HG02642 (cell line): Measurements from ENCODE around the gene REV3L.

Experiments
- ATAC-seq: cut with Tn5 transposase; IDR thresholded peaks from one replicate; pipeline ENCODE4 v1.9.1; 2021; ENCODE audit warnings: mild to moderate bottlenecking; ENCODE audit not compliant: unreplicated experiment, poor library complexity

The REV3L gene

DNA sequence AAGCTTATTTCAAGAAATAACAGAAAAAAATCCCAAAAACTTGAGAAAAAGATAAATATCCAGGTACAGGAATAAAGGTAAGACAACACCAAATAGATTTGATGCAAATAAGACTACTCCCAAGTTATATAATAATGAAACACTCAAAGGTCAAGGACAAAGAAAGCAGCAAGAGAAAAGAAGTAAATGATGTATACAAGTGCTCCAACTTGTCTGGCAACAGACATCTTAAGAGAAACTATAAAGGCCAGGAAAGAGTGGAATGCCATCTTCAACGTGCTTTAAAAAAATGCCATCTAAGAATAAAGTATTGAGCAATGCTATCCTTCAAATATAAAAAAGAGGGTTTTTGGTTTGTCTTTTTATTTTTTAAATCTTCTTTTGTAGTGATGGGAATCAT is 54.2 kb downstream of the REV3L start:
- no peak for ATAC-seq

DNA sequence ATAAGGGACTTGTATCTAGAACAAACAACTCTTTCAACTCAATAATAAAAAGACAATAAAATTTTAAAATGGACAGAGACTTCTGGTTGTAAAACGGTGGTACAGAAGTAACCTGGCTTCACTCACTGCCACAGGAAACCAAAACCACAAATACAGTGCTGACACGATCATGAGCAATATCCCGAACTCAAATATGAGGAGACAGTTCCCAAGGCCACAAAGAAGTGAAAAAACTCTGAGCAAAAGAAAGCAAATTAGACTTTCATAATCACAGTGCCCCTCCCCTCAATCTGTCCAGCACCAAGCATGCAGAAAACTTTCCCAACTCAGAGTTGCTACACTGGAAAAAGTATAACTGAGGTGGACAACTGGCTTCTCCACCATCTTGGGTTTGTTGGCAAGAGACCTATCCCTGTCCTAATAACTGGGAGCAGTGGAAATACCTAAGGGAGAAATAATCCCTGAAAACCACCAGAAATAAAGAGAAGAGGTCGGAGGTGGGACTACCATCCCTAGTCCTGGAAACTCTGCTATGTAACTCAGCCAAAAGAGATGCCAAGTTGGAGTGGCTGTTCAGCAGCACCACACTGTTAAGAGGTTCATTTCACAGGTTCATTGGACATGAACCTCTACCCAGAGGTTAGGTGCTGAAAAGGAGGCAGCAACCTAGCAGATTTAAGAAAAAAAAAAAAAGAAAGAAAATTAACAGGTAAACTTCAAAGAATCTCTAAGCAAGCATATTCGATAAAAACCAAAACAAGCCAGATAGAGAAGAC is 55.5 kb downstream of the REV3L start:
- ATAC-seq: peak; percentile 78

DNA sequence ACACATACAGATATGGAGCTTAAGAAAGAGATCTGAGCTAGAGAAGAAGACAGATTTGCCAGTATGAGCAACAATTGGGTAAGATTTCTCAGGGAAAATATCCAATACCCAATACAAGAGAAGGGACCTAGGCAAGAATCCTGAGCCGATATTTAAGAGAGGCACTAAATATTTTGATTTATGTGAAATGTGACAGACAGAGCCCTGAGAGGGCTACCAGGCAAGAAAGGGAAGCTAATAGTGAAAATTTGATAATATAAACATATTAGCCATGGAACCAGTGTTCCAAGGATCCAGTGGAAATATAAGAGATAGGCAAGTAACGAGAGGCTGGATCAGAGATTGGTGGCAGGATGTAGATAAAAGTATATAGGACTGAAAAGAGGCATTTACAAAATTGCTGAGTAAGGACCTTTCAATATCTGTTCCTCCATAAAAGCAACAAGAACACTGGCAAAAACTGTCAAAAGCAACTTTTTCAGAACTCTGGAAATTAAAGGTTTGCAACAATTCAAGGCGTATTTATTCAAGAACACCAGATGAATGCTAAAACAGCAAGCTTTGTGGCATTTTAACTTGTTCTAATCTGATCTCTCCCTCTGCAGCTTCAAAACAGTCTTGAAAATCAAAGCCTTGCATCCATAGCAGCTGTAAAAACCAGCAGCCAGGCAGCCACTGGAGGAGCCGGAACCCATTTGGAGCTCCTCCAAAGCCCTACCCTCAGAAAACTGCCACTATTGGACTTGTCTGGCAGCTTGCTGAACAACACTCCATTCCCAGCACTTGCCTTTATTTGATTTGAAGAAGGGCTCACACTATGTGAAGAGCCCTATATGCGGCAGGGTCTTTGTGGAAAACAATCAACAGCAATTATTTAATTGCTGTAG is 58.8 kb downstream of the REV3L start:
- no peak for ATAC-seq

DNA sequence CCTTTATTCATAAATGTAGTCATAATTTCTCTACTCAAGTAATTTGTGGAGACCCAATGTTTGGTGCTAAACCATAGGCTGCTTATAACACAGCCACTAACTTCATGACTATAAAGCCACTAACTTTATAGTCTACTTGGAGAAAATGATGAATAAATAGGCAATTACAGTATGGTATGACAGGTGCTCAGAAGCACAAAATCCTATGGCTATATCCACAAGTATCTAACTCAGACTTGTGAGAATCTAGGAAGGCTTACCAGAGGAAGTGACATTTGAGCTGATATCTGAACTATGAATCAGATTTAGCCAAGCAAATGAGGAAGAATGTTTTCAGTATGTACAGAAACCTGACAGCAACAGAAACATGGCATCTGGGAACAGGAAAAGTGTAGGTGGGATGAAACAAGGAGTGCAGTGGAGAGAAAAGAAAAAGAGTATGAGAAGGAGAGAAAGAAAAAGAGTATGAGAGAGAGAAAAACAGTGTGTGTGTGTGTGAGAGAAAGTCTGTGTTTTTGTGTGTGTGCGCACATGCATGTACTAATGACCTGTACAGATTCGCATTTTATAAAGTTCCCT is 59.9 kb downstream of the REV3L start:
- ATAC-seq: no peak

DNA sequence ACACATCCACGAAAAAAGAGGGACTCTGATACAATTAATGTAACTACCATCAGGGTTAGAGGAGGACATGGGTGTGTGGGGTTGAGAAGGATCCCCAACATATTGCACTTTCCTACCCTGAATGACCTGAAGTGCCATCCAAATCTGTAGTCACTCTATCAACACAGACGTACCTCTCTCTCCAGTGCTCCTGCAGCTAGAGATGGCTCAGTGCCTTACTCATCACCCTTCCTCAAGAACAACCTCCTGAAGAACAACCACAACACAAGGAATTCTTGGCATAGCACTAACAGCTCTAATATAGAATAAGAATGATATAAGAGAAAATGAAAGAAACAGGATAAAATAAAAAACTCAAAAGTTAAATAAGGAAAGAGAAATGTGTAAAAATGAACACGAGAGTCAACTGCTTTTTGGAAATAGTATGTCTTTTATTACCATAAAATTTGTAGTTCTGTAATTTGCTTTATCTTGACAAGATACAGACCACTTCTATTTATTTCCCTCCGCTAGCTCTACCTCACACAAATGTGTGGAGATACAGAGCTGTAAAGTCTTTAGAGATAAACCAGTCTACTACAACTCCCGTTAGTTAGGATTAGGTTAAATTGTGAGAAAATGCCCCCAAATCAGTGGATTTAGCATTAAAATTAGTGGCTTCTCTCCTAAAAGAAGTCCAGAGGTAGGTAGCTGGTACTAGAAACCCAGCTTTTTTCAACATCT is 63.9 kb downstream of the REV3L start:
- ATAC-seq: no peak

DNA sequence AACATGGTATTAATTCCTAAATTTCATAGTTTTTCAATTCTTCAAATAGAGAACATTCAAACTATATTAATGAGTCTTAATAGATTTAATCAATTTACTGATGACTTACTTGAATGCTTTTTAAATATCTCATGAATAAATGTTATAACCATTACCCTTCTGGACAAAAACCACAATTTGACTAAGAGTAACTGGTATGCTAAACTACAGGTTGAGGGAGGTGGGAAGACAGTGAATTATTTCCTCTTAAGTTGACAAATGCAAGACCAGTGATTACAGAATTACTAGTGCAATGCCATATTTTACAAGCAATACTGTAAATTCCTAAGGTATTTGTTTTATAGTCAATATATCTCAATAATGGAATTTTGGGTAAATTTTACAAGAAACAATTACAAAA is 65.1 kb downstream of the REV3L start:
- ATAC-seq: no peak

DNA sequence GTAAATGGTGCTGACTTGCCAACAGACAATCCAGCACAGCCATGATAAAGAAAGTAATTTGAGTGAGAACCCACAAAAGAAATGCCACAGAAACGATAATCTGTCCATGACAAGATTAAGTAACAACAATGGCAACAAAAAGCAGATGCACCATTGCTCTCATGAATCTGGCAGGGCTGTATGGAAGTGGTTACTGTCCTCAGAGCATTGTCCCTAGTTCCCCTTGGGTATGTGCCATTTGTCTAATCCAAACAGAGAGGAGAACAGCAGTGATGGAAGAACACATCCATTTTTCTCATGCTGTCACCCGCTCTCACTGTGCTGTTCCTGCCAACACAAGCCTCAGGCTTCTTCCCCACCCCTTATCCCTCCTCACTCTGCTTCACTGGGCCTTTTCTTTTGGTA is 65.8 kb downstream of the REV3L start:
- no peak for ATAC-seq

DNA sequence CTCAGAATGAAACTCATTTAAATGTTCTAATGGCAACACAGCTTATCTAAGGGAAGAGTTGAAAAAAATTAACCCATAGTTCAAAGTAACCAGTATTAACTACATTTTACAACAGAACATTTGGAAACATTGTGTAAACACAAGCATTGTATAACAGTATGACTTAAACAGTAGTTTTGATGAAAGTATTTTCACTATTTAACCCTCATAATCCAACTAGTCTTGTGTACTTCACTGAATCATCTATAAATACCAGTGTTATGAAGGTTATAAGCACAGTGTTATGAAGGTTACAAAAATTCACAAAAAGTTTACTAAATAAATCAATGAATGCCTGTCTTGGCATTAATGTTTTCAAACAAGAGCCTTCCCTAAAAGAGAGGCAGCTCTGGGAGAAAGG is 66.5 kb downstream of the REV3L start:
- ATAC-seq: no peak

DNA sequence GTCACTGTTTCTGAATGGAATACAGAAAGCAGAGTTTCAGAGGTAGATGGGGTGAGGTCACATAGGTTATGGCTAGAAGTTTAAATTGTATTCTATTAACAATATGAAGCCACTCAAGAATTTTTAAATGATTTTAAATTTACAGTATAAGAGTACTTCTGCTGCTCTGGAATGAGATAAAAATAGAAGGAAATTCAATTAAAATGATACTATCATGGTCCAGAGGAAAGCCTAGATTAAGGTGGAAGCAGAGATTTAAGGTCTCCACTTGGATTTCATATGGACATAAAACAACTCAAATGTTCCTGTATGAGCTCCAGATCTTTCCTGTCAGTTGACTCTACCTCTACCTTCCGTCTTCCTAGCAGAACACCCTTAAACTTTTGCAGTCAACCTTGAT is 68.6 kb downstream of the REV3L start:
- no peak for ATAC-seq

DNA sequence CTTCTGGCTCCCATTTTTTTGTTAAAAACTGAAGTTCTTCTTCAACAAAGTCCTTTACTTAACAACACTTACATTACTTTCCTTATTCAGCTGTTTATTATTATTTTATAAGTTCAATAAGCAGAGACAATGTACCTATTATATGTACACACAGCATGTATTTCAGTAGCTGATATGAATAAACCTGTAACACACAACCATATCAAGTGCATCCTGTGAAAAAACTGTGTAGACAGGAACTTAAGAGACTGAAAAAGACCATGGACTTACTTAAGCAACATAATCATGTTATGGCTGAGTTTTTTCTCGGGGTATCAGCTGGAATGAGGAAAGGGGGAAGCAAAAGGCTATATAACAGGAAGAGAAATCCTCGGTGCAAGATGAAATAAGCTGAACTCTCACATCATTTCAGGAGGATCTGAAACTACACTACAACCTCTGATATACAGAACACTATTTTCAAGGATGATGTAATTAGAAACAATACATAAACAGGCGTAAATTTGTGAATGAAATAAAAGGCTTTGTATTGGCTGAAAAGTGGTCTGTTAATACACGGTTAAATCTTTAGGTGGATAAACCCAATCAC is 70.9 kb downstream of the REV3L start:
- peak; percentile 60 for ATAC-seq

DNA sequence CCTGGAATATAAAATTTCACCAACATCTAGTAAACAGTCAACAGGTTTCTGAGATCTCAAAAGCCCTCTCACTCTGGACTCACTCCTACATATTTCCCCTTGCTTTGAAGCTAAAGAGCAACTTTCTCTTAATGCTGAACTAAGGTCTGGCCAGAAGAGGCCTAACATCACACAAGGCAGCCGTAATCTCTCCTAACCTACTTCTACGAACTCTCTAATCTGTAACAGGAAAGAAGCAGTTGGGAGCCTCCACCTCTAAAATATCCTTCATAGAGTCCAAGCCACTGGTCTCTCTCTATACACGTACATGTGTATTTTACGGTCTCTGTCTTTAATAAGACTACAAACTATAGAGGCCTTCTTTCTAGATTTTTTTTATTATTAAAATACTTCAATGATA is 72.0 kb downstream of the REV3L start:
- ATAC-seq: no peak

DNA sequence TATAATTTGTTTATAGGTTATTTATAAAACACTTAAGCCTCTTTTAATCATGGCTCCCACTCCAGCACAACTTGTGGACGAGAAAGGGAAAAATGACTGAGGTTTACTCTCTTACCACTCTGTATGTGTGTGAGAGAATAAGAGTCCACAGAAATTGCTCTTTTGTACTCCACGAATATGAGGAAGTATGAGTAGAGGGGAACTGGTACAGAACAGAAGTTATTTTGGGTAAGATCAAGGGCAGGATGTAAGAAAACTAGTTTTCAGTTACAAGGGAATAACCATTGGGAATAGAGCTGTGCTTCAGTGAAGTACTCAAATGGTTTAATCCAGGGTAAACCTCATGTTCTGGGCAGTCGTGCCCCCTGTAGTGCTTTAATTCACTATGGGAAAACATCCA is 72.6 kb downstream of the REV3L start:
- no peak for ATAC-seq

DNA sequence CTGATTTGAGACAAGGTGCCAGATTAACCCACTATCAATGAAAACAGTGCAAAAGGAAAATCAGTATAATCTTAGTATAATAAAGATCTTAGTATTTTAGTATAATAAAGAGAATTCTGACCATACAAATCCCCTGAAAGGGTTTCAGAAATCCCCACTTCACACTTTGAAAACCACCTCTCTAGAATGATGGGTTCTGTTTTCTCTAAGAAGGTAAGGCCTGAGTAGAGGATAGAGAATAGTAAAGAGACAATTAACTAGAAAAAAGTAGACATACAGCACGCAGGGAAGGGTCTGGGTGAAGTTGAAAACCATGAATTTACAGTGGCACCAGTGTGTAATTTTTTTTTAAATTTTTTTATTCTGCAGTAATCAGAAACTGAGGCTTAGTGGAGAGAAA is 73.6 kb downstream of the REV3L start:
- ATAC-seq: no peak

DNA sequence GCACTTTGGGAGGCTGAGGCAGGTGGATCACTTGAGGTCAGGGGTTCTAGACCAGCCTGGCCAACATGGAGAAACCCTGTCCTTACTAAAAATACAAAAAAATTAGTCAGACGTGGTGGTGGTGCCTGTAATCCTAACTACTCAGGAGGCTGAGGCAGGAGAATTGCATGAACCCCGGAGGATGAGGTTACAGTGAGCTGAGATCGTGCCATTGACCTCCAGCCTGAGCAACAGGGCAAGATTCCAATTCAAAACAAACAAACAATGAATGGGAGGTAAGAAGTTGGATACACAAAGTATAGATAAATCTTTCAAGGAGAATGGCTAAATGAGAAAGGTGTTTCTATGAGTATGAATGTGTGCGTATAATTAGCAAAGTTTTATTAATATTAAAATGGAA is 75.3 kb downstream of the REV3L start:
- no peak for ATAC-seq

DNA sequence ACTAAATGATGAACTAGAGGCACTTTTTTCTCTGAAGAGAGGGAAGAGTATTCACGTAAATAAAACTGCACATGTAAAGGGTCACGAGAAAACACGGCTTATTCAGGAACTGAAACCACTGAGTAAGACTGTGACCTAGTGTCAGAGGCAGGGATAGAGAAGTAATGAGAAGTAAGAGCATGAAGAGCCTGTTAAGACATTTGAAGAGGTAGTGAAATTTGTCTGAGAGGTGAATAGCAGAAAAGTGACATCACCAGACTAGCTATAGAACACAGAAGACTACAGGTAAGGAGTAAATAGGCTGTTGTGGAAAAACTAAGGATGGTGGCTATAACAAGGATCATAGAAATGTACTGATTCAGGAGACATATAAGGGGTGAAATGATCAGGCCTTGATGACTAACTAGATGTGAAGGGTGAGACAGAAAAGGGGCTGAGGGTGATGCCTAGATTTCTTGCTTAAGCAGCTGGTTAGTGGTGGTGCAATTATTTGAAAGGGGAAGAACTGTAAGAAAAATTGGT is 76.8 kb downstream of the REV3L start:
- peak; percentile 99 for ATAC-seq

DNA sequence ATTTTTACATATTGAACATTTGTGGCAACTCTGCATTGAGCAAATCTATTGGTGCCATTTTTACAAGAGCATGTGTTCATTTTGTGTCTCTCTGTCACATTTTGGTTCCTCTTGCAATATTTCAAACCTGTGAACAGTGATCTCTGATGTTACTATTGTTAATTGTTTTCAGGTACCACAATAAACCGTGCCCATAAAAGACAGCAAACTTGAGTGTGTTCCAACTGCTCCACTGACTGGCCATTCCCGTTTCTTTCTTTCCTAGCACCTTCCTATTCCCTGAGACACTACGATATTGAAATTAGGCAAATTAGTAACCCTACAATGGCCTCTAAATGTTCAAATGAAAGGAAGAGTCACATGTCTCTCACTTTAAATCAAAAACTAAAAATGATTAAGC is 79.6 kb downstream of the REV3L start:
- ATAC-seq: no peak

DNA sequence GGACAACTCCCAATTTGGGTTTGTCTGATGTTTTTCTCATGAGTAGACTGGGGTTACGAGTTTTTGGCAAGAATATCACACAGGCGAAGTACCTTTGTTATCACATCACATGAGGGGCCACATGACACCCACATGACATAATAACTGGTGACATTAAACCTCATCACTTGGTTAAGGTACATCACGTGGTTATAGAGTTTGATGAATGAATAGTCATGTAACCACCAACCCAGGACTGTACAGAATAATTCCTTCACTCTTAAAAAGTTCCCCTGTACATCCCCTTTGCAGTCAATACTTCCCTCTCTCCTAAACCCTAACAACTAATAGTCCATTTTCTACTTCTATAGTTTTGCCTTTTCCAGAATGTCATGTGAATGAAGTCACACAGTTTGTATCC is 83.4 kb downstream of the REV3L start:
- ATAC-seq: no peak

DNA sequence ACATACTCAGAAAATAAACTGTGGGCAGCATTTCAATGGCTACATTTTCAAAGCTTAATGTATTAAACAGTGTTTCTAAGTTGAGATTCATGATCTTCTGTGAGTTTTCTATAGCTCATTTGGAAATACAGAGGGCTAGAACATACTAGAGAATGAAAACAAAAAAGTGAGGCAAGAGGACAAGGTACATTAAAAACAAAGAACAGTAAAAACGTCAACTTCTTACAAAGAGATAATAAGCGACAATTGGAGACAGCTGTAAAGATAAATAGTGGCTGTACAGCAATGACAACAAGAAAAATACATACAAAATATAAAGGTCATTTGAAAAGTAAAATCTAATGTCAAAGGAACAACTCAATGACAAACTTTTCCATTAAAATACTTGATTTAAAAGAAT is 94.3 kb downstream of the REV3L start:
- no peak for ATAC-seq

DNA sequence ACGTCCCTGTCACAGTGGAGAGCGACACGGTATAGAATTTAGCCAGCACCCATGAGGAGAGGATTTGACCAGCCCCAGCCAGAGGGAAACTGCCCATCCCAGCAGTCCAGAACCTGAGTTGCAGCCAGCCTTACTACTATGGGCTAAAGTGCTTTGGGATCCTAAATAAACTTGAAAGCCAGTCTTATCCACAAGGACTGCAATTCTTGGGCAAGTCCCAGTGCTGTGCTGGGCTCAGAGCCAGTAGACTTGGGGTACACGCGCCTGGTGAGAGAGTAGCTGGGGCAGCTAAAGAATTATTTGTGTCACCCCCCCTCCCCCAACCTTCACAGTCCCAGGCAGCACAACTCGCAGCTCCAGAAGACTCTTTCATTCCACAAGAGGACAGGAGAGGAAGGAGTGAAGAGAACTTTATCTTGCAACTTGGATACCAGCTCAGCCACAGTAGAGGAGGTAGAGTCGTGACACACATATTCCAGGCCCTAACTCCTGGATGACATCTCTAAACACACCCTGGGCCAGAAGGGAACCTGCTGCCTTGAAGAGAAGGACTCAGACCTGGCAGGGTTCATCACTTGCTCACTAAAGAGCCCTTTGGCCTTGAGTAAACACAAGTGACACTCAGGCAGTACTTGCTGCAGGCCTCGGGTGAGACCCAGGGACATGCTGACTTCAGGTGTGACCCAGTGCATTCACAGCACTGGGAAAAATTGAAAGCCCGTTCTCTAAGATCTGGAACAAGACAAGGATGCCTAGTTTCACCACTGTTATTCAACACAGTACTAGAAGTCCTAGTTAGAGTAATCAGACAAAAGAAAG is 100.3 kb downstream of the REV3L start:
- no peak for ATAC-seq
